HG03039 (cell line): ENCODE data around the gene HDAC8.

ENCODE experiments used
- ATAC-seq: cut with Tn5 transposase; IDR thresholded peaks from one replicate; pipeline ENCODE4 v1.9.1; 2021; ENCODE audit warnings: mild to moderate bottlenecking, moderate library complexity; ENCODE audit not compliant: unreplicated experiment

The HDAC8 gene

DNA sequence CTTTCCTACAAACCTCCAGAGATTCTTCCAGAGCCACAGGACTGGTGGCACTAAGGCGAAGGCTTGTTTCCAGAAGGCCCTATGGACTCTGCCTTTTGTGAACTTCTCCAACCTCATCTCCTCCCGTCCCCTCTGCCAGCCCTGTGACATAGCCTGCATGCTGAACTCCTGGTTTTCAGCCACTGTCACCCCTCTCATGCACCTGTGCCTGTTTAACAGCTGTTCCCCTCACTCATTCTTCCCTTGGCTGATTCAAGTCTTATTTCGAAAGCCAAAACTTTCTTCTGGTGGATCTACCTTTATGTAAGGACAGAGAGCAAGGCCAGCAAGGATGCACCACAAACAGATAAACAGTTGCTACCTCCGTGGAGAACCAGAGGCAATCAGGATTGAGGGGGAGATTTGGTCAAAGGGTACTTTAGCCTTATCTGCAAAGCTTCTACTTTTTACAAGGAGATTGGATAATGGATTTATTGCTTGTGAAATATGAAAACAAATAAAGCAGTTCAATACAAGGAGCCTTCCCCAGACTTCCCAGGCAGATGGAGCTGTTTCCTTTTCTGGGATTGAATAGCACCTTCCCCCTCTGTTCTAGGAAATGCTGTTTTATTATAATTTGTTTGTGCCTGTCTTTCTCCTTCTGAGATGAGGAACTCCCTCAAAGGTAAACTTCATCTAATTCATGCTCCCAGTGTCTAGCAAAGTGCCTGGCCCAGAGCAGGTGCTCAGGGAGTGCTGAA, 272.6 kb downstream of the HDAC8 start:
- no peak for ATAC-seq

DNA sequence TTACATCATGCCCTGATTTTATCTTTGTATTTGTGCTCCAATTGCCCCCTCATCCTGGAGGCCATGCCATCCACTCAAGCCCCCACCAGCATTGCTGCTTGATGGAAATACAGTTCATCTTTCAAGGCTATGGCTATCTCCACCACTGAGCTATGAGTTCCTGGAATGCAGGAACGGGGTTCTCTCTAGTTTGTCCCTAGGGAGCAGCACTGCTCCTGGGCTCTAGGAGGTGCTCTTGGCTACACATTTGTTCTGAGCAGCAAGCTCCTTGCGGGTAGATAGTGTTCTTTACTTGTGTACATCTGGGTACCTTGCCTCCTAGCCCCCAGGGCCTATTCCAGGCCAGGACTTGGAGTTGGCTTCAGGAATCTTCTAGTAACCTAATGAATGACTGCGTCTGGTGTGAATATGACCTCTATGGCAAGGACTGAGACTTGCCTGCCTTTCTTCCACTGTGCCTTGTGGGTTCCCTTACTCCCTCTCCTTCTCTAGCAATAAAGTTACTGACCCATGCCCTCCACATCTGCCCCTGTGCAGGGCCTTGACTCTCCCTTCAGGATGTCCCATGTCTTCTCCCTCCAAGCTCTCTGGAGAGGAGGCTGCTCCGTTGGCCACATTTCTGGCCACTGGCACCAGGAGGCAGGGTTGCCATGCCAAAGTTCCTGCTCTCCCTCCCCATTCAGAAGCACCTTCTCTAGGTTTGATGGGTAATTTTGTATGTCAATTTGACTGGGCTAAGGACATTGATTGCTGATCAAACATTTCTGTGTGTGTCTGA, 274.5 kb downstream of the HDAC8 start:
- no peak for ATAC-seq

DNA sequence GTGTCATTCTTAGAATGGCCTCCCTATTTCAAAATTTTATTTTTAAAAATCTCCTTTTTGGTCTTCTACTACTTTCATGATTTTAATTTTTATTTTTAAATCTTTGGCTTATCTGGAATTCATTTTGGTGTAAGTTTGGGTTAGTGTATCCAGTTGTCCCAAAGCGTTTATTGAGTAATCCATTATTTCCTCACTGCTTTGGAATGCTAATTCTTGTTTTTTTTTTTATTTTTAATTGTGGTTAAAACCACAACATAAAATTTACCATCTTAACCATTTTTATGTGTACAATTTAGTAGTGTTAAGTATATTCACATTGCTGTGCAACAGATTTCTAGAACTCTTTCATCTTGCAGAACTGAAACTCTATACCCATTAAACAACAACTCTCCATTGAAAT, 275.7 kb downstream of the HDAC8 start:
- ATAC-seq = no peak

DNA sequence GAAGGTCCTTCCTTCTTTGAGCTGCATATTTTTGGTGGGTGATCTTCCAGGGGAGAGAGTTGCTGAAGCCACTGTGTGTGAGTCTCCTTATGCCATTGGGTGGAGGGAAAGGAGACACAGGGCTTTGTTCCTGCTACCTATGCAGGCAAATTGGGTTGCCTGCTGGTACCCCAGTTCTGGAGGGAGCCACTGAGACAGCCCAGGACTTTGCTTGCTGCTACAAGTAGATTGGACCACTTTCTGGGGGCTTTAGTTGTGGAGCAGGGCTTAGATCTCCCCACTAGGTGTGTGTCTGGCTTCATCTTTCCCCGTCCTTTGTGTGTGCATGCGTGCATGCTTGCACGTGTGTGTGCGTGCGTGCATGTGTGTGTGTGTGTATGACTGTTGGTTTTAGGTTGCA, 276.9 kb downstream of the HDAC8 start:
- ATAC-seq = no peak

DNA sequence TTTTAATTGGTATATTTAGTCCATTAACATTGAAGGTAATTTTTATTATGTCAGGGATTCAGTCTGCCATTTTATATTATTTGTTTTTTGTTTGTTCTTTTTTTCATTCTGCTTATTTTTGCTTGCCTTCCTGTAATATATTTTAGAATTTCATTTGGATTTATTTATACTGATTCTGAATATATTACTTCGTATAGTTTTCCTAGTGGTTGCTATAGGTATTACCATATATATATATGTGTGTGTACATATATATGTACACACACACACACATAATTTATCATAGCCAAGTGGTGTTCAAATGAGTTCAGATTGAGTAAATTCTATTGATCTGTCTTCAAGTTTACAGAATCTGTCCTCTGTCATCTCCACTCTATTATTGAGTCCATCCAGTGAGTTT, 278.1 kb downstream of the HDAC8 start:
- ATAC-seq = no peak

DNA sequence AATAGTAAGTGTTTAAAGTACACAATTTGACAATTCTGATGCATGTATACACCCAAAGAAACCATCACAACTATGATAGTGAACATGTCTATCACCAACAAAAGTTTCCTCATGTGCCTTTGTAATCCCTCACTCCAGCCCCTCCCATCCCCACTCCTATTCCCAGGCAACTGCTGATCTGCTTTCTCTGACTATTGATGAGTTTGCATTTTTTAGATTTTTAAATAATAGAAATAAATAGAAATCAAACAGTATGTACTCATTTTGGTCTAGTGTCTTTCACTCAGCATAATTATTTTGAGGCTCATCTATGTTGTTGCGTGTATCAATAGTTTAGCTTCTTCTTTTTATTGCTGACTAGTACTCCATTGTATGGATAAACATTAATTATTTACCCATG, 290.3 kb downstream of the HDAC8 start:
- ATAC-seq = no peak

DNA sequence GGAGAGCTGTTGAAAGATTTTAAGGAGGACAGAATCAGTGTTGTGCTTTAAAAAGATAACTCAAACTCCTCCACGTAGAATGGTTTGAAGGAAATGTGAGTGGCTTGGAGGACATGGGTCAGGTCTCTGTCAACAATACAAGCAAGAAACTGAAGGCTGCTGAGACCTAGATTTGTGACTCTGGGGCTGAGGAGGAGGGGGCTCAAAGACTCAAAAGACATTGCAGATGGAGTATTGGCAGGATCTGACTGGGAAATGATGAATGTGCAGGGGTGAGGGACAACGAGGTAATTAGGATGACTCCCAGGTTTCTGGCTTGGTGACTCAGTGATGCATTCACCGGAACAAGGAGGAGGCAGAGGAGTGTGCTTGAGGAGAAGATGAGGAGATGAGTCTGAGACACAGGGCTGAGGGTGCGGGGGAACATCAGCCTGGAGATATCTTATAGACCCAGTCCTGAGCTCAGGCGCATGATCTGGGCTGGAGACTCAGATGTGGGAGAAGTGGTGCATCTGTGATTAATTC, 292.3 kb downstream of the HDAC8 start:
- no peak for ATAC-seq
